ENCODE measurements around the gene NKX2-1.
"Not testable (repeated sequence)": the region's sequence is repeated elsewhere in the genome, so short reads cannot be mapped to it uniquely, and the experiment has no call there.

The NKX2-1 gene

DNA sequence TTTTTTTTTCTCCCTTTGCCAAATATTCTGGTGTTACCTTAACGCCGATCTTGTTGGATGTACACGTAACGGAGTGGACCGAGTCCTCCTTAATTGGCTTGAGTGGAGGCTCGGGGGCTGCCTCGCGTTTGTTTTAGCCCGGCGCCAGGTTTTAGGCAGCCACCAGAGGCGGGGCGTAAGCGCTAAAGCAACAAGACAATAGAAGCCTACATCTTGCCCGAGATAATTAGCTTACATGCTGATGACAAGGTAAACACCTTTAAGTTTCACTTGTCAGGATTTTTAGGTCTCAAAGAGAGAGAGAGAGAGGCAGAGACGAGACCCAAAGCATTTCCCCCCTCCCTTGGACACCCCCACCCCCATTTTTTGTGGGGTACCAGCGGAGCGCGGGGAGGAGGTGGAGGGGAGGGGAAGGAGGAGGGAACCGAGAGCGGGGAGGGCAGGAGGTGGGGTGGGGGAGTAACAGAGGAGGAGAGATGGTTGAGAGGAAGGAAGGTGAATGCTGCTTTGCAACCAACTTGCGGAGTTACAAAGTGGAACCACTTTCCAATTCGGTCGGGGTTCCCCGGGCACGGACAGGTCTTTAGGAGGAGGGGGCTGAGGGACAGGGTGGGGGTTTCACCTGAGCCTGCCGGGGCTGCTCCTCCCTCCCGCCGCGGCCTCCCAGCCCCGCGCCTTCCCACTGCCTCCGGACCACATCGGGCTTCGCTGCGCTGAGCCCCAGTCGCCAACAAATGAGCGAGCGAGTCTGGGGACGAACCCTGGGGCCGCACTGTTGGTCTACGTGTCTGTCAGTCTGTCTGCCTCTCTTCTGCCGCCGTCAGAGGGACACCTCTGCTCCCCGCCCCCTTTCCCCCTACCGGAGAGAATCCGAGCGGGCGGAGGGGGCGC, at the start of gene NKX2-1:
NKX2-1 (minus strand) TSS at position 802 of the 891 bp plus-strand sequence; CDS start at position 699, 103 bp downstream.
- DNase-seq (ENCODE audit: low read depth in 2 of 2, low spot score in 1 of 2), result no peak

- DNase-seq (ENCODE audit: low read depth in 2 of 2, low spot score in 1 of 2), result no peak
Observed at GRCh38 chr14:36556811-36557433, 36.9 kb upstream of the NKX2-1 start.

DNA sequence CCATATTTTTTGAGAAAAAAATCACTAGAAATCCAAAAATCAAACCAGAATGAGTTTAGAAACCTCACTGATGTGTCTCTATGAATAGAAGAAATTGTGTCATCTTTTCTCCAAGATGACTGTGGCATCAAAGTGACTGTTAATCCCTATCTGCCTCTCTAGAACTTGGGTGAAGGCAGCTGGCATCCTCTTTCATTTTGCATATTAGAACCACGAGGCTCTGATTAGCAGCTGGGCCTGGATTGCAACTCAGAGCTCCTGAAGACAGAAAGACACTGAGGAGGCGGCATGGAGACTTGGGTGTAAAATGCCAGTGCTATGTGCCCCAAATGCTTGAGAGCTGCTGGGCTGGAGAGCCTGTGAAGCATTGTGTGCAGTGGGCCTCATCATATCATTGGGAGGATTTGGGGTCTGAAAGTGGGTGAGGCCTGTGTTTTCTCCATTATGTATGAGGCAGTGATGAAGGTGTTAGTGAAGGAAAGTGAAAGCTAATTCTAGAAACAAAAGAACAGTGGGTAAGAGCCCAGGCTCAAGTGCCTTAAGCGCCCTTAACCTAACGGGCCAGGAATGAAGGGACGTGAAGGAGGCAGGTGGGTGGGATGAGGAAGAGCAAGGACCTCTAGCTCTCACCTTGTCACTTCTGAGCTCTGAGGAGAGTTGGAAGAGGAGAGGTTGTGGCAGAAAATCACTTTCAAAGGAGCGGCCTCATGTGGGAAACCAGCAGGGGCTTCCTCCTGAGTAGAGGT, 36.1 kb upstream of the NKX2-1 start:
- no peak for DNase-seq (ENCODE audit: low read depth in 2 of 2, low spot score in 1 of 2)

- DNase-seq (ENCODE audit: low read depth in 2 of 2, low spot score in 1 of 2), result no peak
Observed at GRCh38 chr14:36553656-36554260, 33.7 kb upstream of the NKX2-1 start.

DNA sequence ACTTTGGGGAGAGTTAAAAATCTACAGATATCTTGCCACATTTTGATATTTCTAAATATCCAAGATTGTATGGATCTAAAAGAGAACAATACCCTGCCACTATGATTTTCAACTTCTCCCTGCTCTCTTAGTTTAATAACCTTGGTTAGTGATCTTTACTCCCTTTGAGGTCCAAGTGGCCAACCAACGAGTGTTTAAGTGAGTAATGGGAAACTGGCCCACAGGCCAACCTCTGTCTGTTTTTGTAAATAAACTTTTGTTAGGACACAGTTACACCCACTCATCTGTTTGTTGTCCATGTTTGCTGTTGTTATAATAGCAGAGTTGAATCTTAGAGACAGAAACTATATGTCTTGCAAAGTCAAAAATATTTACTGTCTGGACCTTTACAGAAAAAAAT, 30.9 kb upstream of the NKX2-1 start:
- no peak for DNase-seq (ENCODE audit: low read depth in 2 of 2, low spot score in 1 of 2)

- not testable (repeated sequence) for DNase-seq (ENCODE audit: low read depth in 2 of 2, low spot score in 1 of 2)
Observed at GRCh38 chr14:36544280-36544679, 24.2 kb upstream of the NKX2-1 start.

- no peak for DNase-seq (ENCODE audit: low read depth in 2 of 2, low spot score in 1 of 2)
Observed at GRCh38 chr14:36538051-36538450, 18.0 kb upstream of the NKX2-1 start.

GRCh38 chr14:36529062-36529461, 9.0 kb upstream of the NKX2-1 start:
- no peak for DNase-seq (ENCODE audit: low read depth in 2 of 2, low spot score in 1 of 2)

DNA sequence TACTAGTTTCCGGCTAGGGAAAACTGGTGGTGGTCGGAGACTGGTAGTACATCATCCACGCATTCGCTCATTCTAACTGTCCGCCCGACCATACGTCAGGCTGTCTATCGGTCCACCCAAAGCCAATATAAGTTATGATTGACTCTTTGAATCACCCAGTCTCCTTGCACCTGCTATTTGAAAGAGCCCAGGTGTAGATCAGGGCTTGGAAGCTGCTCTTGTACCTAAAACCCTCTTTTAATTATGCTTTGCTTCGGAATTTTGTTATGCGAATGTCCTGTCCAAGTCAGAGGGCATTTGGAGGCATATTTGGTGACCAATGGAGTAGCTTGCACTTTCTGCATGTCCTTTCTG, 5.7 kb upstream of the NKX2-1 start:
- no peak for DNase-seq (ENCODE audit: low read depth in 2 of 2, low spot score in 1 of 2)

GRCh38 chr14:36524874-36525745, 5.1 kb upstream of the NKX2-1 start:
- DNase-seq (ENCODE audit: low read depth in 2 of 2, low spot score in 1 of 2), result no peak

- DNase-seq (ENCODE audit: low read depth in 2 of 2, low spot score in 1 of 2), result no peak
Observed at GRCh38 chr14:36524220-36524837, 4.3 kb upstream of the NKX2-1 start.

GRCh38 chr14:36522972-36523715, 3.1 kb upstream of the NKX2-1 start:
- no peak for DNase-seq (ENCODE audit: low read depth in 2 of 2, low spot score in 1 of 2)

DNA sequence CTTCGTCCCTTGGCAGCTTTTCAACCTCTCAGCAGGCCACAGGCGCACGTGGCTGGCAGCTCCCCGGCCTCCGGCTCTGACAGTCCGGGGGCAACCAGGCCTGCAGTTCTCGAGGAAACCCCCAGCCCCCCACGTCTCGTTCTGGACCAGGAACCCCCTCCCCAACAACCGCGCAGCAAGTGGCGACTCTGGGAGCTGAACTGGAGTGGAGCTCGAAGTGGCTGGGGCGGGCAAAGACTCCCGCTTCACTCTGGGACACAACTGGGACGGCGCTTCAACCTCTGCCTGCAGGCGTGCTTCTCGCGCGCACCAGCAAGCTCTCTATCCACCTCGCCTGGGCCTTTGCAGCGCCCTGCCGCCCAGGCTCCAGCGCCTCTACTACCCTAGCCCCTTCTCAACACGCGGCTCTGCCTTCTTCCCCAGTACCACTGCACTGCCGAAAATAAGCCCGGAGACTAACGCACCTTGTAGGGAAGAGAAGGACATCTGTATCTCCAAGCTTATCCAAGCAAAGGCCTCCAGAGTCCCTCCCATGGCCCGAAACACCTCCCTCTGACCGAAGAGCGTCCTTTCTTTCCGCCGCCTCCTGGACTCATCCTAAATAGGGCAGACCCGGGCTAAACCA, 2.4 kb upstream of the NKX2-1 start:
- DNase-seq (ENCODE audit: low read depth in 2 of 2, low spot score in 1 of 2), result no peak

DNA sequence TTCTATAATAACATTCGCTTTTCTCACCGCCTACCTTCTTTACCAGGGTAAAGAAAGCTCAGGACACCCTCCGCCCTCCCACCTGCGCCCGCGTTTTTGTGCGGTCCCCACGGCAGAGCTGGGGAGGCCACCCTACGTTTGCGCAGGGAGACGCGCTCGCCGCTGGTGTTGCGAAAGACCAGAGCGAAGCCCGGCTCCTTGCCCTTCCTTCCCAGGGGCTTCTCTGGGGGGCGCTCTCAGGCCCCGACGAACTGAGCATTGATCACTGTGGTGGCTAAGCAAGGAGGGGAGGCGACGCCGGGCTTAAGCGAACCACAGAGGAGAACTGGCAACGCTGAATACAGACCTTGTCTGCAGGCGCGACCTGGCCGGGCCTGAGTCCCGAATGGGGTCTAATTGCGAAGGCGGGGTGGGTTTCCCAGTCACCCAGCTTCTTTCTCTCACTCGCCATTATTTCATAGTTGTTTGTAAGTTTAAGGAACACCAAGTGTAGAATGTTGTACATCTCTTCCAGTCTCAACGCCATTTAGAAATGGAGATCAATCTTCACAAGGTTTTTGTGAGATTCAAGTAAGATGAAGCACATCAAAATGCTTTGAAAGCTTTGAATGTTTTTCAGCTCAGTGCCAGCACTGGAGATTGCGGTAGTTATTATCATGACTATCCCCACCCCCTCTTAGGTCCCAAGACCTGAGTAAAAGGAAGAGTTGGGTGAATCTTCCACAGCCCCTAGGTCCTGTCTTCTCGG, 1.7 kb upstream of the NKX2-1 start:
- no peak for DNase-seq (ENCODE audit: low read depth in 2 of 2, low spot score in 1 of 2)

- no peak for DNase-seq (ENCODE audit: low read depth in 2 of 2, low spot score in 1 of 2)
Observed at GRCh38 chr14:36520601-36521525, 831 bp upstream of the NKX2-1 start.

- no peak for DNase-seq (ENCODE audit: low read depth in 2 of 2, low spot score in 1 of 2)
Observed at GRCh38 chr14:36518586-36519430, 1.2 kb downstream of the NKX2-1 start.
